ENCODE data around the gene TRIO.

Gene TRIO

GRCh38 chr5:14506661-14507060, 363.5 kb downstream of the TRIO start:
- no peak overlapping the region for H3K4me3 ChIP-seq (ENCODE audit: low read length in 2 of 2)
- no peak overlapping the region for H3K9ac ChIP-seq (ENCODE audit: low read depth in 1 of 2, low read length in 2 of 2)
- H3K27me3 ChIP-seq (ENCODE audit: control insufficient read depth in 2 of 2, insufficient read depth in 2 of 2, low read length in 2 of 2) = no peaks in the 10 kb centered on the region
- peaks cover 48 to 52% of the 10 kb centered on the region in 2 donors for H3K36me3 ChIP-seq (ENCODE audit: control insufficient read depth in 2 of 2, insufficient read depth in 2 of 2, low read length in 2 of 2)
- H3K27ac ChIP-seq (ENCODE audit: low read depth in 2 of 2, low read length in 2 of 2) = no peak overlapping the region
- no peaks in the 10 kb centered on the region for H3K4me1 ChIP-seq (ENCODE audit: control insufficient read depth in 2 of 2, insufficient read depth in 2 of 2, low read length in 2 of 2)
- H3K9me3 ChIP-seq (ENCODE audit: control insufficient read depth in 2 of 2, low read length in 2 of 2) = no peaks in the 10 kb centered on the region

DNA sequence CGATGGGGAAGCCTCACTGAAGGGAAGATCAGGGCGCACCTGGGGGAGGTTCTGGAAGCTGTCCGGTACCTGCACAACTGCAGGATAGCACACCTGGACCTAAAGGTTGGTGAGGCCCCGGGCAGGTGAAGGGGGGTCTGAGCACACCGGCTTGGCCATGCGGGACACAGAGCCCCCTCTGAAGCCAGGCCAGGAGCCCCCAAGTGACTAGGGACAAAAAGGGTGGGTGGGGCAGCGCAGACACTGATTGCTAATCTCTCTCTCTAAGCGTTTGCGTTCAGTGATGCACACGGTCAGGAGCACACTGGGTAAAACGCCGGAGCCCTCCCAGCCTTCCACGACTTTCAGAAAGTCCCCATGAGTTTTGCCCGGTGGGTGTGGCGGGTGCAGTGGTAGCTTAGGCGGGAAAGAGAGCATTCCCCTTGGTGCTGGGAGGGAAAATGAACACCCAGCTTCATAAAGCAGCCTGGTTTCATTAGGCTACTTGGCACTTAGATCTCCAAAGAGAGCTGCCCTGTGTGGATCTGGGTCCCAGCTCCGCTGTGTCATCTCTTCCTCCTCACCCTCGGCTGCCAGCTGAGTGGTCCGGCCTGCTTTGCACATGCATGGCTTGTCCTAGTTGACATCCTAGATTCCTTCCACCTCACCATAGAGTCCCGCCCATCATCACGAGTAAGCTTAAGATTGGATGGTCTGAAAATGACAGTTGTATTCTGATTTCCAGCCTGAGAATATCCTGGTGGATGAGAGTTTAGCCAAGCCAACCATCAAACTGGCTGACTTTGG, 364.2 kb downstream of the TRIO start:
- Histone ChIP-seq H3K9me3 (ENCODE audit: control insufficient read depth in 2 of 2, low read length in 2 of 2) (no peaks in the 10 kb centered on the region), H3K27ac (ENCODE audit: low read depth in 2 of 2, low read length in 2 of 2) (no peak overlapping the region), H3K9ac (ENCODE audit: low read depth in 1 of 2, low read length in 2 of 2) (no peak overlapping the region), H3K36me3 (ENCODE audit: control insufficient read depth in 2 of 2, insufficient read depth in 2 of 2, low read length in 2 of 2) (peaks cover 43 to 45% of the 10 kb centered on the region in 2 donors), H3K4me1 (ENCODE audit: control insufficient read depth in 2 of 2, insufficient read depth in 2 of 2, low read length in 2 of 2) (no peaks in the 10 kb centered on the region), H3K4me3 (ENCODE audit: low read length in 2 of 2) (no peak overlapping the region), H3K27me3 (ENCODE audit: control insufficient read depth in 2 of 2, insufficient read depth in 2 of 2, low read length in 2 of 2) (no peaks in the 10 kb centered on the region)

DNA sequence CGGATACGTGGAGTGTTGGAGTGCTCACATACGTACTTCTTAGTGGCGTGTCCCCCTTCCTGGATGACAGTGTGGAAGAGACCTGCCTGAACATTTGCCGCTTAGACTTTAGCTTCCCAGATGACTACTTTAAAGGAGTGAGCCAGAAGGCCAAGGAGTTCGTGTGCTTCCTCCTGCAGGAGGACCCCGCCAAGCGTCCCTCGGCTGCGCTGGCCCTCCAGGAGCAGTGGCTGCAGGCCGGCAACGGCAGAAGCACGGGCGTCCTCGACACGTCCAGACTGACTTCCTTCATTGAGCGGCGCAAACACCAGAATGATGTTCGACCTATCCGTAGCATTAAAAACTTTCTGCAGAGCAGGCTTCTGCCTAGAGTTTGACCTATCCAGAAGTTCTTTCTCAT, 364.9 kb downstream of the TRIO start:
- Histone ChIP-seq H3K4me1 (ENCODE audit: control insufficient read depth in 2 of 2, insufficient read depth in 2 of 2, low read length in 2 of 2) (peaks cover 0 to 5% of the 10 kb centered on the region in 2 donors), H3K36me3 (ENCODE audit: control insufficient read depth in 2 of 2, insufficient read depth in 2 of 2, low read length in 2 of 2) (peaks cover 36 to 39% of the 10 kb centered on the region in 2 donors), H3K4me3 (ENCODE audit: low read length in 2 of 2) (no peak overlapping the region), H3K9ac (ENCODE audit: low read depth in 1 of 2, low read length in 2 of 2) (no peak overlapping the region), H3K27ac (ENCODE audit: low read depth in 2 of 2, low read length in 2 of 2) (no peak overlapping the region), H3K9me3 (ENCODE audit: control insufficient read depth in 2 of 2, low read length in 2 of 2) (no peaks in the 10 kb centered on the region), H3K27me3 (ENCODE audit: control insufficient read depth in 2 of 2, insufficient read depth in 2 of 2, low read length in 2 of 2) (no peaks in the 10 kb centered on the region)

GRCh38 chr5:14509556-14509955, 366.4 kb downstream of the TRIO start:
- Histone ChIP-seq H3K27ac (ENCODE audit: low read depth in 2 of 2, low read length in 2 of 2) (no peak overlapping the region), H3K36me3 (ENCODE audit: control insufficient read depth in 2 of 2, insufficient read depth in 2 of 2, low read length in 2 of 2) (peaks cover 21 to 25% of the 10 kb centered on the region in 2 donors), H3K9ac (ENCODE audit: low read depth in 1 of 2, low read length in 2 of 2) (no peak overlapping the region), H3K27me3 (ENCODE audit: control insufficient read depth in 2 of 2, insufficient read depth in 2 of 2, low read length in 2 of 2) (no peaks in the 10 kb centered on the region), H3K4me3 (ENCODE audit: low read length in 2 of 2) (no peak overlapping the region), H3K9me3 (ENCODE audit: control insufficient read depth in 2 of 2, low read length in 2 of 2) (no peaks in the 10 kb centered on the region), H3K4me1 (ENCODE audit: control insufficient read depth in 2 of 2, insufficient read depth in 2 of 2, low read length in 2 of 2) (peaks cover 0 to 10% of the 10 kb centered on the region in 2 donors)

DNA sequence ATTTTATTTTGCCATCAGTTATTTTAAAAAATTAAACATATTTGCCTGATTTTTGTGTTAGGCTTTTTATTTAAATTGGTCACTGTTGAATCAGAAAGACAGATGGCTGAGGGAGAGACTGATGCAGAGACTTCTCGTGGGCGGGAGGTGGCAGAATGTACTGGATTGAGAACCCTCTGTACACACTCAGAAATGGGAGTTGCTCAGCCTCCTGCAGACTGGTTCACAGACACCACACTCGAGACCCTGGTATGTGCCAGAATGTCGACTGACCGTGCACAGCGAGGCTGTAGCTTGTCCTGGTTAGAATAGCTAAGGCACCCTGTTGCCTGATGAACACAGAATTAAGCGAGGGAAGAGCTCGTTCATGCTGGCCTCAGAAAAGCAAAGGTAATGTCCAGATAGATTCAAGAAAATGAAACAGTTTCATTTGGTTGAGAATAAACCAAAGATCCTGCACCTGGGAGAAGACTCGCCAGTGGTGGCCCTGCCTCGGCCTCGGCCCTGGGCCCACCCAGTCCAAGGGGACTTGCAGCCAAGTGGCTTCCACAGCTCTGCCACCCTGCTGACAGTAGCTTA, 367.1 kb downstream of the TRIO start:
- Histone ChIP-seq H3K27me3 (ENCODE audit: control insufficient read depth in 2 of 2, insufficient read depth in 2 of 2, low read length in 2 of 2) (no peaks in the 10 kb centered on the region), H3K27ac (ENCODE audit: low read depth in 2 of 2, low read length in 2 of 2) (no peak overlapping the region), H3K4me1 (ENCODE audit: control insufficient read depth in 2 of 2, insufficient read depth in 2 of 2, low read length in 2 of 2) (peaks cover 0 to 10% of the 10 kb centered on the region in 2 donors), H3K36me3 (ENCODE audit: control insufficient read depth in 2 of 2, insufficient read depth in 2 of 2, low read length in 2 of 2) (peaks cover 14 to 25% of the 10 kb centered on the region in 2 donors), H3K9me3 (ENCODE audit: control insufficient read depth in 2 of 2, low read length in 2 of 2) (no peaks in the 10 kb centered on the region), H3K9ac (ENCODE audit: low read depth in 1 of 2, low read length in 2 of 2) (no peak overlapping the region), H3K4me3 (ENCODE audit: low read length in 2 of 2) (no peak overlapping the region)

GRCh38 chr5:14510880-14511279, 367.7 kb downstream of the TRIO start:
- peaks cover 0 to 10% of the 10 kb centered on the region in 2 donors for H3K4me1 ChIP-seq (ENCODE audit: control insufficient read depth in 2 of 2, insufficient read depth in 2 of 2, low read length in 2 of 2)
- H3K36me3 ChIP-seq (ENCODE audit: control insufficient read depth in 2 of 2, insufficient read depth in 2 of 2, low read length in 2 of 2) = peaks cover 11 to 24% of the 10 kb centered on the region in 2 donors
- no peak overlapping the region for H3K4me3 ChIP-seq (ENCODE audit: low read length in 2 of 2)
- no peak overlapping the region for H3K27ac ChIP-seq (ENCODE audit: low read depth in 2 of 2, low read length in 2 of 2)
- H3K27me3 ChIP-seq (ENCODE audit: control insufficient read depth in 2 of 2, insufficient read depth in 2 of 2, low read length in 2 of 2) = no peaks in the 10 kb centered on the region
- no peaks in the 10 kb centered on the region for H3K9me3 ChIP-seq (ENCODE audit: control insufficient read depth in 2 of 2, low read length in 2 of 2)
- no peak overlapping the region for H3K9ac ChIP-seq (ENCODE audit: low read depth in 1 of 2, low read length in 2 of 2)

- H3K27ac ChIP-seq (ENCODE audit: low read depth in 2 of 2, low read length in 2 of 2) = no peak overlapping the region
- no peaks in the 10 kb centered on the region for H3K9me3 ChIP-seq (ENCODE audit: control insufficient read depth in 2 of 2, low read length in 2 of 2)
- no peak overlapping the region for H3K9ac ChIP-seq (ENCODE audit: low read depth in 1 of 2, low read length in 2 of 2)
- H3K36me3 ChIP-seq (ENCODE audit: control insufficient read depth in 2 of 2, insufficient read depth in 2 of 2, low read length in 2 of 2) = peaks cover 7 to 12% of the 10 kb centered on the region in 2 donors
- no peaks in the 10 kb centered on the region for H3K27me3 ChIP-seq (ENCODE audit: control insufficient read depth in 2 of 2, insufficient read depth in 2 of 2, low read length in 2 of 2)
- H3K4me3 ChIP-seq (ENCODE audit: low read length in 2 of 2) = no peak overlapping the region
- H3K4me1 ChIP-seq (ENCODE audit: control insufficient read depth in 2 of 2, insufficient read depth in 2 of 2, low read length in 2 of 2) = peaks cover 0 to 10% of the 10 kb centered on the region in 2 donors
Observed at GRCh38 chr5:14512574-14512973, 369.4 kb downstream of the TRIO start.

- Histone ChIP-seq H3K4me3 (ENCODE audit: low read length in 2 of 2) (no peak overlapping the region), H3K9me3 (ENCODE audit: control insufficient read depth in 2 of 2, low read length in 2 of 2) (no peaks in the 10 kb centered on the region), H3K36me3 (ENCODE audit: control insufficient read depth in 2 of 2, insufficient read depth in 2 of 2, low read length in 2 of 2) (peaks cover 2 to 6% of the 10 kb centered on the region in 2 donors), H3K27me3 (ENCODE audit: control insufficient read depth in 2 of 2, insufficient read depth in 2 of 2, low read length in 2 of 2) (no peaks in the 10 kb centered on the region), H3K4me1 (ENCODE audit: control insufficient read depth in 2 of 2, insufficient read depth in 2 of 2, low read length in 2 of 2) (peaks cover 0 to 10% of the 10 kb centered on the region in 2 donors), H3K27ac (ENCODE audit: low read depth in 2 of 2, low read length in 2 of 2) (no peak overlapping the region), H3K9ac (ENCODE audit: low read depth in 1 of 2, low read length in 2 of 2) (no peak overlapping the region)
Observed at GRCh38 chr5:14513266-14513665, 370.1 kb downstream of the TRIO start.

DNA sequence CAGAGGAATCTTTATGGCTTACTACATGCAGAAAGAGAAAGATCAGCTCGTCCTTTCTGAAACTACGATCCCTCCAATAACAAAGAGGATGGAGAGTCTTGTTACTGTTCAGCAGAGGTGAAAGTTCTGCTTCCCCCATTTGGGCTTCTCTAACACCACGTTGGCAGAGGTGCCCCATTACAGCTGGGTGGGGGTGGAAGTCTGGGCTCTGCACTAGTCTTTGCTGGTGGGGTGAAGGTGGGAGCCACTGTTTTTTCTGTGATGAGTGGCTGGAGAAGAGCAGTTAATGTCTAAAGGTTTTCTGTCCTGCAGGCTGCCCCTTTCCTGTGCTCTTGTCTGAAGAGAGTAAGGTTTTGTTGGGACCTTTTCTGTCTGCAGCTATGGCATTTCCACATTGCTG, 373.8 kb downstream of the TRIO start:
- Histone ChIP-seq H3K4me3 (ENCODE audit: low read length in 2 of 2) (no peak overlapping the region), H3K9me3 (ENCODE audit: control insufficient read depth in 2 of 2, low read length in 2 of 2) (no peaks in the 10 kb centered on the region), H3K27ac (ENCODE audit: low read depth in 2 of 2, low read length in 2 of 2) (no peak overlapping the region), H3K27me3 (ENCODE audit: control insufficient read depth in 2 of 2, insufficient read depth in 2 of 2, low read length in 2 of 2) (no peaks in the 10 kb centered on the region), H3K36me3 (ENCODE audit: control insufficient read depth in 2 of 2, insufficient read depth in 2 of 2, low read length in 2 of 2) (no peaks in the 10 kb centered on the region), H3K9ac (ENCODE audit: low read depth in 1 of 2, low read length in 2 of 2) (no peak overlapping the region), H3K4me1 (ENCODE audit: control insufficient read depth in 2 of 2, insufficient read depth in 2 of 2, low read length in 2 of 2) (peaks cover 0 to 10% of the 10 kb centered on the region in 2 donors)

DNA sequence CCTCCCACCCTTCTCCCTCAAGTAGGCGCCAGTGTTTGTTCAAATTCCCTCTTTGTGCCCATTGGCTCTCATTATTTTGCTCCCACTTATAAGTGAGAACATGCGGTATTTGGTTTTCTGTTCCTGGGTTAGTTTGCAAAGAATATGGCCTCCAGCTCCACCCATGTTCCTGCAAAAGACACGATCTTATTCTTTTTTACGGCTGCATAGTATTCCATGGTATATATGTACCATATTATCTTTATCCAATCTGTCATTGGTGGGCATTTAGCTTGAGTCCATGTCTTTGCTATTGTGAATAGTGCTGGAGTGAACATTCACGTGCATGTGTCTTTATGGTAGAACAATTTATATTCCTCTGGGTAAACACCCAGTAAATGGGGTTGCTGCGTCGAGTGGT, 375.5 kb downstream of the TRIO start:
- H3K4me3 ChIP-seq (ENCODE audit: low read length in 2 of 2) = no peak overlapping the region
- no peaks in the 10 kb centered on the region for H3K4me1 ChIP-seq (ENCODE audit: control insufficient read depth in 2 of 2, insufficient read depth in 2 of 2, low read length in 2 of 2)
- H3K27me3 ChIP-seq (ENCODE audit: control insufficient read depth in 2 of 2, insufficient read depth in 2 of 2, low read length in 2 of 2) = no peaks in the 10 kb centered on the region
- no peak overlapping the region for H3K27ac ChIP-seq (ENCODE audit: low read depth in 2 of 2, low read length in 2 of 2)
- H3K9me3 ChIP-seq (ENCODE audit: control insufficient read depth in 2 of 2, low read length in 2 of 2) = no peaks in the 10 kb centered on the region
- H3K36me3 ChIP-seq (ENCODE audit: control insufficient read depth in 2 of 2, insufficient read depth in 2 of 2, low read length in 2 of 2) = no peaks in the 10 kb centered on the region
- no peak overlapping the region for H3K9ac ChIP-seq (ENCODE audit: low read depth in 1 of 2, low read length in 2 of 2)
